ENCODE data around the gene KCTD13. TPM values are rescaled to one million over a fixed set of nuclear protein-coding genes. Genes with fewer than 3 reads are reported as not detected.

Gene KCTD13
- polyA plus RNA-seq, 2 of the 4 experiments (the other 2 are of a cell fraction): 12.7 to 14.6 TPM

DNA sequence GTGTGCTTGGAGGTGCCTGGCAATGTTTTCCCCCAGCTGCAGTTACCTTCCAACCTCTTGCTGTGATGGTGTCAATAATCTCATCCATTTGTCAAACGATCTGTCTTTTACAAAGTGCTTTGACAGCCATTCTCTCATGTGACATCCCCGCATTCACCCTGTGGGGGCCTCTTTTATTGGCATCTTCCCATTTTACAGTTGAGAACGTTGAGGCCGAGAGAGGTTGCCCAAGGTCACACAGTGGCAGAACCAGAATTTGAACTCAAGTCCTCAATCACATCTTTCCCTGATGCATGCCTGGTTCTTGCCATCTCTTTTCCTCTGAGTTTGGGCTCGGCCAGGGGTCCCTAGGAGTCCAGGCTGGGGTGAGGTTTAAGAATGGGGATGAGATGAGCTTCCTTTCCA lies 49.1 kb upstream of the KCTD13 start:
- no peak for TF ChIP-seq MYC (IDR thresholded peaks at IDR 0.05; ENCODE audit: borderline replicate concordance, low read length)
- TF ChIP-seq, protein P1, sequence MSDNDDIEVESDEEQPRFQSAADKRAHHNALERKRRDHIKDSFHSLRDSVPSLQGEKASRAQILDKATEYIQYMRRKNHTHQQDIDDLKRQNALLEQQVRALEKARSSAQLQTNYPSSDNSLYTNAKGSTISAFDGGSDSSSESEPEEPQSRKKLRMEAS (IDR thresholded peaks at IDR 0.05): no peak
- no peak for TF ChIP-seq MAZ (IDR thresholded peaks at IDR 0.05; ENCODE audit: borderline replicate concordance, low read depth, low read length)
- no peak for TF ChIP-seq TP53 (CRISPR knock-in tag; IDR thresholded peaks at IDR 0.05)
- TF ChIP-seq FOSL2 (IDR thresholded peaks at IDR 0.05): no peak
- TF ChIP-seq FOSL2 (CRISPR knock-in tag; IDR thresholded peaks at IDR 0.05): no peak
- no peak for TF ChIP-seq ZNF302 (CRISPR knock-in tag; IDR thresholded peaks at IDR 0.05)
- no peak for TF ChIP-seq ZFP36 (IDR thresholded peaks at IDR 0.05; ENCODE audit: borderline replicate concordance, partially characterized antibody)
- no peak for TF ChIP-seq CEBPB (IDR thresholded peaks at IDR 0.05)
- peak; percentile 55; the same call in 1 of the 2 replicates for TF ChIP-seq KDM1A (IDR thresholded peaks at IDR 0.05; ENCODE audit: low read depth)
- peak; percentile 100 for TF ChIP-seq ESRRA (IDR thresholded peaks at IDR 0.05; ENCODE audit: borderline replicate concordance, low read length)
- ATAC-seq (no peak), DNase-seq (ENCODE audit: low read depth in 1 of 2, low spot score in 1 of 2) (no peak), FAIRE-seq (no peak)
- peaks cover 4% of the 10 kb centered on the region; the same call in 1 of the 3 replicates for H3K9me3 ChIP-seq
- peak overlapping the region; percentile 97 for H3K4me2 ChIP-seq
- POLR2A ChIA-PET: no interaction called here
- H3K4me3 ChIP-seq: peak overlapping the region; percentile 67
- peak overlapping the region; percentile 90 to 98; a peak in 4 of 6 replicates for H3K27ac ChIP-seq
- 84% methylated on average over 5 of the region's 5 CpGs for WGBS (ENCODE audit: missing lambda C conversion rate)
- H3K4me1 ChIP-seq: peaks cover 19% of the 10 kb centered on the region
- CTCF ChIA-PET: interaction anchor here (0.6 to 2.0 kb wide), 9 partner anchors 8 to 150 kb away, joined by 3 to 7 read pairs (median 3); partner anchors contain the start of gene TMEM219

DNA sequence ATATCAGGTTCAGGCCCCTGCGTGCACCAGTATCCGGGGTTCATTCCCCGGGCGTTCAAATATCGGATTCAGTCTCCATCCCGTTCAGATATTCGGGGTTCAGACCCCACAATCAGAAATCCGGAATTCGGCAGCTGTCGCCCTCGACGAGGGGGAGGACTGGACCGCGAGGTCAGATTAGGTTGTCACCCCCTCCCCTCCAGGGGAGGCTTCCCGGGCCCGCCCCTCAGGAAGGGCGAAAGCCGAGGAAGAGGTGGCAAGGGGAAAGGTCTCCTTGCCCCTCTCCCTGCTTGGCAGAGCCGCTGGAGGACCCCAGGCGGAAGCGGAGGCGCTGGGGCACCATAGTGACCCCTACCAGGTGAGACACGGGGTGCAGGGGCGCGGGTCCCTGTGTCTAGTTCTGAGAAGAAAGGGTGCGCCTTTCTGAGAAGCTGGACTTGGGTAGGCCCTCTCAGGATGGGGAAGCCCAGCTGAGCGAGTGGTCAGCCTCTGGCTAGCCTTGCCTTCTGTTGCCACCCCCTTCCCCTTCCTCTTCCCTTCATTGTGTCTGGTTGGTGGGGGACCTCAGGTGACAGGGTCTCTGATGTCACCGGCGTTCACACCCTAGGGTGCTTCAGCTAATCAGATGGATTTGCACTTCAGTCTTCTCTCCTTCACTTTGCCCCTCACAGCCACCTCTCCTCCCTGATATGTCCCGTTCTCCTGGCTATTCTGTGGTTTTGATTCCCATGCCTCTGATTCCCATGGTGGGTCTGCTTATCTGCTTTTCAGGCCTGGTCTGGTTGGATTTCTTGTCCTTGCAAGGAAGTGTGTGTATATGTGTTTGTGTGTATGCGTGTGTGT lies 48.5 kb upstream of the KCTD13 start:
- H3K4me2 ChIP-seq: peak overlapping the region; percentile 97
- ATAC-seq (peak in 1 of 2 experiments; percentile 3; a peak in 3 of 6 replicates), DNase-seq (ENCODE audit: low read depth in 1 of 2, low spot score in 1 of 2) (peak in 1 of 2 experiments; percentile 27), FAIRE-seq (no peak)
- CTCF ChIA-PET: interaction anchor here (0.6 to 2.7 kb wide), 11 partner anchors 9 to 126 kb away, joined by 3 to 18 read pairs (median 3); partner anchors contain the start of genes TBX6, TLCD3B and TMEM219
- peaks cover 4% of the 10 kb centered on the region; the same call in 1 of the 3 replicates for H3K9me3 ChIP-seq
- TF ChIP-seq, protein P2, sequence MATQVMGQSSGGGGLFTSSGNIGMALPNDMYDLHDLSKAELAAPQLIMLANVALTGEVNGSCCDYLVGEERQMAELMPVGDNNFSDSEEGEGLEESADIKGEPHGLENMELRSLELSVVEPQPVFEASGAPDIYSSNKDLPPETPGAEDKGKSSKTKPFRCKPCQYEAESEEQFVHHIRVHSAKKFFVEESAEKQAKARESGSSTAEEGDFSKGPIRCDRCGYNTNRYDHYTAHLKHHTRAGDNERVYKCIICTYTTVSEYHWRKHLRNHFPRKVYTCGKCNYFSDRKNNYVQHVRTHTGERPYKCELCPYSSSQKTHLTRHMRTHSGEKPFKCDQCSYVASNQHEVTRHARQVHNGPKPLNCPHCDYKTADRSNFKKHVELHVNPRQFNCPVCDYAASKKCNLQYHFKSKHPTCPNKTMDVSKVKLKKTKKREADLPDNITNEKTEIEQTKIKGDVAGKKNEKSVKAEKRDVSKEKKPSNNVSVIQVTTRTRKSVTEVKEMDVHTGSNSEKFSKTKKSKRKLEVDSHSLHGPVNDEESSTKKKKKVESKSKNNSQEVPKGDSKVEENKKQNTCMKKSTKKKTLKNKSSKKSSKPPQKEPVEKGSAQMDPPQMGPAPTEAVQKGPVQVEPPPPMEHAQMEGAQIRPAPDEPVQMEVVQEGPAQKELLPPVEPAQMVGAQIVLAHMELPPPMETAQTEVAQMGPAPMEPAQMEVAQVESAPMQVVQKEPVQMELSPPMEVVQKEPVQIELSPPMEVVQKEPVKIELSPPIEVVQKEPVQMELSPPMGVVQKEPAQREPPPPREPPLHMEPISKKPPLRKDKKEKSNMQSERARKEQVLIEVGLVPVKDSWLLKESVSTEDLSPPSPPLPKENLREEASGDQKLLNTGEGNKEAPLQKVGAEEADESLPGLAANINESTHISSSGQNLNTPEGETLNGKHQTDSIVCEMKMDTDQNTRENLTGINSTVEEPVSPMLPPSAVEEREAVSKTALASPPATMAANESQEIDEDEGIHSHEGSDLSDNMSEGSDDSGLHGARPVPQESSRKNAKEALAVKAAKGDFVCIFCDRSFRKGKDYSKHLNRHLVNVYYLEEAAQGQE (IDR thresholded peaks at IDR 0.05): no peak
- H3K4me3 ChIP-seq: peak overlapping the region; percentile 67
- H3K4me1 ChIP-seq: peaks cover 19% of the 10 kb centered on the region
- 6% methylated on average over 21 of the region's 31 CpGs for WGBS (ENCODE audit: missing lambda C conversion rate)
- H3K27ac ChIP-seq: peak overlapping the region; percentile 90 to 98
- POLR2A ChIA-PET: interaction anchor here (1.4 to 1.9 kb wide), 2 partner anchors 73 to 75 kb away, joined by 3 to 12 read pairs; partner anchors contain the start of genes ASPHD1 and SEZ6L2

DNA sequence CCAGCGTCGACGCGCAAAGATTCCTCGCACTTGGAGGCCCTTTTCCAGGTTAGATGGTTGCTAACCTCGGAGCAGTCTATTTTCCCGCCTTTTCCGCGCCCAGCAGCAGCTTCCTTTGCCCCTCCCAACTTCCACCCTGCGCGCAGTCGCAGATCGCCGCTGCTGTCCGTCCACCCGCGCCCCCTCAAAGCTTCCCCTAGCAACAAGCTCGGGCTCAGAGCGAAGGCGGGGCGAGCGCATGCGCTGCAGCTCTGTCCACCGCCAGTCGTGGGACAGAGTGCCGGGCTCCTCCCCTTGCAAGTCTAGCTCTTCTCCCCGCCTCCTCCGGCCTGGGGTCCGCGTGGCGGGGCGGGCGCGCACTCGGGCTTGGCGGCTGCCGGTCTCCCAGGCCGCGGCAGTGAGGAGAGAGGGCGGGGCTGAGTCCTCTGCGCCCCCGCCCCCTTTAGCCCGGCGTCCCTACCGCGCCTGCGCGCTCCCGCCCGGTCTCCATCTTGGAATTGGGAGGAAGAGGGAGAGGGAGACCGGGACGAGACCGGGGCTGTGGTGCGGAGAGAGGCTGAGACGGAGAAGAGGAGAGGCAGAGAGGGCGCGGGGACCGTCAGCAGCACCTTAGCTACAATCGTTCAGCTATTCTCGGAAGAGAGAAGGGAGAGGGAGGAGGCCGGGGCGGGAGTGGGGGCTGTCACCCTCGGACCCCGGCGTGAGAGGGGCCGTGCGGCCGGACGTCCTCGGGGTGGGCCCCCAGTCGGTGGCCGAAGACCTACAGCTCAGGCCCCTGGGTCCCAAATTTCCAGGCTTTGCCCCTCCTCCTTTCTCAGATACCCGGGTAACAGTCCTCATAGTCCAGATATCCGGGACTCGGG lies 47.6 kb upstream of the KCTD13 start, which contains the start of gene TAOK2:
Gene TAOK2 (plus strand): TSS at position 485 of the 863 bp plus-strand sequence. CDS start 3,905 bp downstream, outside the sequence.
- CTCF ChIA-PET: interaction anchor here (0.7 to 2.7 kb wide), 18 partner anchors 10 to 275 kb away, joined by 3 to 18 read pairs (median 4); partner anchors contain the start of genes C16orf92, KCTD13, TBX6 and TLCD3B
- FAIRE-seq: no peak
- Histone ChIP-seq H3K27ac (peak within 1 kb of the TSS; percentile 90 to 98), H3K4me1 (peaks cover 19% of the 10 kb centered on the region), H3K9me3 (peaks cover 4% of the 10 kb centered on the region; the same call in 1 of the 3 replicates), H3K4me2 (peak within 1 kb of the TSS; percentile 97), H3K4me3 (peak within 1 kb of the TSS; percentile 67)
- 10% methylated on average over 50 of the region's 75 CpGs for whole genome bisulfite sequencing (ENCODE audit: missing lambda C conversion rate)
- DNase-seq (ENCODE audit: low read depth in 1 of 2, low spot score in 1 of 2): peak; percentile 99 to 100
- ATAC-seq: peak; percentile 91 to 98
- POLR2A ChIA-PET: interaction anchor here (0.9 to 2.0 kb wide), 13 partner anchors 11 to 162 kb away, joined by 3 to 27 read pairs (median 5); partner anchors contain the start of genes ASPHD1, HIRIP3, INO80E and KCTD13
- peak; percentile 75; the same call in 1 of the 2 replicates for TF ChIP-seq MAZ (IDR thresholded peaks at IDR 0.05; ENCODE audit: borderline replicate concordance, low read depth, low read length)
- 0 out of 3 replicates have a peak, but pooled peaks have one; percentile 15 for TF ChIP-seq SMC3 (IDR thresholded peaks at IDR 0.05)
- TF ChIP-seq, protein P3, sequence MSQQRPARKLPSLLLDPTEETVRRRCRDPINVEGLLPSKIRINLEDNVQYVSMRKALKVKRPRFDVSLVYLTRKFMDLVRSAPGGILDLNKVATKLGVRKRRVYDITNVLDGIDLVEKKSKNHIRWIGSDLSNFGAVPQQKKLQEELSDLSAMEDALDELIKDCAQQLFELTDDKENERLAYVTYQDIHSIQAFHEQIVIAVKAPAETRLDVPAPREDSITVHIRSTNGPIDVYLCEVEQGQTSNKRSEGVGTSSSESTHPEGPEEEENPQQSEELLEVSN (IDR thresholded peaks at IDR 0.05; ENCODE audit: borderline replicate concordance, low read depth): peak; percentile 100
- TF ChIP-seq, protein P4, sequence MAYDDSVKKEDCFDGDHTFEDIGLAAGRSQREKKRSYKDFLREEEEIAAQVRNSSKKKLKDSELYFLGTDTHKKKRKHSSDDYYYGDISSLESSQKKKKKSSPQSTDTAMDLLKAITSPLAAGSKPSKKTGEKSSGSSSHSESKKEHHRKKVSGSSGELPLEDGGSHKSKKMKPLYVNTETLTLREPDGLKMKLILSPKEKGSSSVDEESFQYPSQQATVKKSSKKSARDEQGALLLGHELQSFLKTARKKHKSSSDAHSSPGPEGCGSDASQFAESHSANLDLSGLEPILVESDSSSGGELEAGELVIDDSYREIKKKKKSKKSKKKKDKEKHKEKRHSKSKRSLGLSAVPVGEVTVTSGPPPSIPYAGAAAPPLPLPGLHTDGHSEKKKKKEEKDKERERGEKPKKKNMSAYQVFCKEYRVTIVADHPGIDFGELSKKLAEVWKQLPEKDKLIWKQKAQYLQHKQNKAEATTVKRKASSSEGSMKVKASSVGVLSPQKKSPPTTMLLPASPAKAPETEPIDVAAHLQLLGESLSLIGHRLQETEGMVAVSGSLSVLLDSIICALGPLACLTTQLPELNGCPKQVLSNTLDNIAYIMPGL (CRISPR knock-in tag; IDR thresholded peaks at IDR 0.05; ENCODE audit: borderline replicate concordance): peak; percentile 23; the same call in 1 of the 2 replicates
- TF ChIP-seq, protein P1 (IDR thresholded peaks at IDR 0.05): peak; percentile 99
- peak; percentile 96 for TF ChIP-seq POLR2A (IDR thresholded peaks at IDR 0.05; ENCODE audit: low read length)
- TF ChIP-seq TFCP2L1 (CRISPR knock-in tag; IDR thresholded peaks at IDR 0.05): peak; percentile 54; the same call in 1 of the 2 replicates
- no peak for TF ChIP-seq FOSL2 (IDR thresholded peaks at IDR 0.05)
- no peak for TF ChIP-seq FOSL2 (CRISPR knock-in tag; IDR thresholded peaks at IDR 0.05)
- peak; percentile 97 for TF ChIP-seq RFX5 (IDR thresholded peaks at IDR 0.05)
- TF ChIP-seq, protein P5, sequence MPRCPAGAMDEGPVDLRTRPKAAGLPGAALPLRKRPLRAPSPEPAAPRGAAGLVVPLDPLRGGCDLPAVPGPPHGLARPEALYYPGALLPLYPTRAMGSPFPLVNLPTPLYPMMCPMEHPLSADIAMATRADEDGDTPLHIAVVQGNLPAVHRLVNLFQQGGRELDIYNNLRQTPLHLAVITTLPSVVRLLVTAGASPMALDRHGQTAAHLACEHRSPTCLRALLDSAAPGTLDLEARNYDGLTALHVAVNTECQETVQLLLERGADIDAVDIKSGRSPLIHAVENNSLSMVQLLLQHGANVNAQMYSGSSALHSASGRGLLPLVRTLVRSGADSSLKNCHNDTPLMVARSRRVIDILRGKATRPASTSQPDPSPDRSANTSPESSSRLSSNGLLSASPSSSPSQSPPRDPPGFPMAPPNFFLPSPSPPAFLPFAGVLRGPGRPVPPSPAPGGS (IDR thresholded peaks at IDR 0.05): peak; percentile 82; the same call in 1 of the 3 replicates
- TF ChIP-seq BHLHE40 (IDR thresholded peaks at IDR 0.05; ENCODE audit: low read depth, low read length): no peak

Measured in A549 (cell line).